ENCODE results near the gene TNS3.

Gene TNS3

GRCh38 chr7:47284691-47285635 is 296.9 kb downstream of the TNS3 start:
- Mint-ChIP-seq H3K27me3 (ENCODE audit: low read depth) (no peaks in the 10 kb centered on the region), H3K4me1 (ENCODE audit: low read depth) (no peaks in the 10 kb centered on the region), H3K27ac (no peak overlapping the region), H3K4me3 (no peak overlapping the region), H3K9me3 (no peaks in the 10 kb centered on the region), H3K36me3 (ENCODE audit: low read depth) (no peaks in the 10 kb centered on the region)

GRCh38 chr7:47283497-47284131 is 298.3 kb downstream of the TNS3 start:
- no peaks in the 10 kb centered on the region for H3K4me1 Mint-ChIP-seq (ENCODE audit: low read depth)
- no peak overlapping the region for H3K27ac Mint-ChIP-seq
- H3K36me3 Mint-ChIP-seq (ENCODE audit: low read depth) = no peaks in the 10 kb centered on the region
- H3K27me3 Mint-ChIP-seq (ENCODE audit: low read depth) = no peaks in the 10 kb centered on the region
- no peaks in the 10 kb centered on the region for H3K9me3 Mint-ChIP-seq
- H3K4me3 Mint-ChIP-seq = no peak overlapping the region

GRCh38 chr7:47282790-47283496 is 299.0 kb downstream of the TNS3 start:
- no peaks in the 10 kb centered on the region for H3K9me3 Mint-ChIP-seq
- no peaks in the 10 kb centered on the region for H3K27me3 Mint-ChIP-seq (ENCODE audit: low read depth)
- no peaks in the 10 kb centered on the region for H3K36me3 Mint-ChIP-seq (ENCODE audit: low read depth)

GRCh38 chr7:47281966-47282643 is 299.8 kb downstream of the TNS3 start:
- Mint-ChIP-seq H3K9me3 (no peaks in the 10 kb centered on the region), H3K36me3 (ENCODE audit: low read depth) (no peaks in the 10 kb centered on the region), H3K27ac (no peak overlapping the region)

More at GRCh38 chr7:47282790-47283496, 299.0 kb downstream of the TNS3 start:
- Mint-ChIP-seq H3K4me1 (ENCODE audit: low read depth) (no peaks in the 10 kb centered on the region), H3K4me3 (no peak overlapping the region), H3K27ac (no peak overlapping the region)

GRCh38 chr7:47281161-47281560 is 300.8 kb downstream of the TNS3 start:
- H3K27me3 Mint-ChIP-seq (ENCODE audit: low read depth) = no peaks in the 10 kb centered on the region
- no peaks in the 10 kb centered on the region for H3K36me3 Mint-ChIP-seq (ENCODE audit: low read depth)
- no peak overlapping the region for H3K27ac Mint-ChIP-seq

More at GRCh38 chr7:47281966-47282643, 299.8 kb downstream of the TNS3 start:
- Mint-ChIP-seq H3K27me3 (ENCODE audit: low read depth) (no peaks in the 10 kb centered on the region), H3K4me1 (ENCODE audit: low read depth) (no peaks in the 10 kb centered on the region), H3K4me3 (no peak overlapping the region)

GRCh38 chr7:47280114-47280513 is 301.8 kb downstream of the TNS3 start:
- no peaks in the 10 kb centered on the region for H3K27me3 Mint-ChIP-seq (ENCODE audit: low read depth)
- no peaks in the 10 kb centered on the region for H3K36me3 Mint-ChIP-seq (ENCODE audit: low read depth)
- H3K9me3 Mint-ChIP-seq = no peaks in the 10 kb centered on the region
- no peak overlapping the region for H3K4me3 Mint-ChIP-seq
- no peaks in the 10 kb centered on the region for H3K4me1 Mint-ChIP-seq (ENCODE audit: low read depth)
- no peak overlapping the region for H3K27ac Mint-ChIP-seq

More at GRCh38 chr7:47281161-47281560, 300.8 kb downstream of the TNS3 start:
- no peaks in the 10 kb centered on the region for H3K4me1 Mint-ChIP-seq (ENCODE audit: low read depth)
- H3K4me3 Mint-ChIP-seq = no peak overlapping the region
- no peaks in the 10 kb centered on the region for H3K9me3 Mint-ChIP-seq

GRCh38 chr7:47278043-47278442 is 303.9 kb downstream of the TNS3 start:
- no peaks in the 10 kb centered on the region for H3K4me1 Mint-ChIP-seq (ENCODE audit: low read depth)
- no peak overlapping the region for H3K27ac Mint-ChIP-seq
- no peaks in the 10 kb centered on the region for H3K36me3 Mint-ChIP-seq (ENCODE audit: low read depth)
- H3K27me3 Mint-ChIP-seq (ENCODE audit: low read depth) = no peaks in the 10 kb centered on the region
- no peaks in the 10 kb centered on the region for H3K9me3 Mint-ChIP-seq
- no peak overlapping the region for H3K4me3 Mint-ChIP-seq

- Mint-ChIP-seq H3K27ac (no peak overlapping the region), H3K4me3 (no peak overlapping the region), H3K36me3 (ENCODE audit: low read depth) (no peaks in the 10 kb centered on the region), H3K4me1 (ENCODE audit: low read depth) (no peaks in the 10 kb centered on the region), H3K27me3 (ENCODE audit: low read depth) (no peaks in the 10 kb centered on the region), H3K9me3 (no peaks in the 10 kb centered on the region)
Measured at GRCh38 chr7:47277321-47277781, 304.6 kb downstream of the TNS3 start.

- no peaks in the 10 kb centered on the region for H3K36me3 Mint-ChIP-seq (ENCODE audit: low read depth)
- no peaks in the 10 kb centered on the region for H3K4me1 Mint-ChIP-seq (ENCODE audit: low read depth)
- no peak overlapping the region for H3K4me3 Mint-ChIP-seq
- H3K27ac Mint-ChIP-seq = no peak overlapping the region
- no peaks in the 10 kb centered on the region for H3K9me3 Mint-ChIP-seq
- no peaks in the 10 kb centered on the region for H3K27me3 Mint-ChIP-seq (ENCODE audit: low read depth)
Measured at GRCh38 chr7:47273974-47274766, 307.7 kb downstream of the TNS3 start.

GRCh38 chr7:47273088-47273487 is 308.8 kb downstream of the TNS3 start:
- H3K9me3 Mint-ChIP-seq = no peaks in the 10 kb centered on the region
- H3K27me3 Mint-ChIP-seq (ENCODE audit: low read depth) = no peaks in the 10 kb centered on the region
- H3K27ac Mint-ChIP-seq = no peak overlapping the region
- no peak overlapping the region for H3K4me3 Mint-ChIP-seq
- no peaks in the 10 kb centered on the region for H3K36me3 Mint-ChIP-seq (ENCODE audit: low read depth)
- no peaks in the 10 kb centered on the region for H3K4me1 Mint-ChIP-seq (ENCODE audit: low read depth)

- no peaks in the 10 kb centered on the region for H3K9me3 Mint-ChIP-seq
- no peak overlapping the region for H3K4me3 Mint-ChIP-seq
- H3K27ac Mint-ChIP-seq = no peak overlapping the region
- H3K27me3 Mint-ChIP-seq (ENCODE audit: low read depth) = no peaks in the 10 kb centered on the region
- H3K4me1 Mint-ChIP-seq (ENCODE audit: low read depth) = no peaks in the 10 kb centered on the region
- no peaks in the 10 kb centered on the region for H3K36me3 Mint-ChIP-seq (ENCODE audit: low read depth)
Measured at GRCh38 chr7:47271749-47272148, 310.2 kb downstream of the TNS3 start.

- no peaks in the 10 kb centered on the region for H3K27me3 Mint-ChIP-seq (ENCODE audit: low read depth)
- H3K9me3 Mint-ChIP-seq = no peaks in the 10 kb centered on the region
- H3K4me3 Mint-ChIP-seq = no peak overlapping the region
- H3K36me3 Mint-ChIP-seq (ENCODE audit: low read depth) = no peaks in the 10 kb centered on the region
- H3K4me1 Mint-ChIP-seq (ENCODE audit: low read depth) = no peaks in the 10 kb centered on the region
- H3K27ac Mint-ChIP-seq = no peak overlapping the region
Measured at GRCh38 chr7:47268851-47269836, 312.8 kb downstream of the TNS3 start.

- Mint-ChIP-seq H3K4me3 (no peak overlapping the region), H3K9me3 (no peaks in the 10 kb centered on the region), H3K36me3 (ENCODE audit: low read depth) (no peaks in the 10 kb centered on the region), H3K27me3 (ENCODE audit: low read depth) (no peaks in the 10 kb centered on the region), H3K4me1 (ENCODE audit: low read depth) (no peaks in the 10 kb centered on the region), H3K27ac (no peak overlapping the region)
Measured at GRCh38 chr7:47267346-47267745, 314.6 kb downstream of the TNS3 start.

All from T-helper 1 cell treated with Interleukin-12 subunit alpha and Interleukin-12 subunit beta and Interleukin-4 antibody, amounts not matched to agents 30 μg/mL and 1 μg/mL, for 36 hours (primary cell).